Cardiac muscle cell (in vitro differentiated cells and primary cell): Measurements from ENCODE around the gene TAPBP. TPM values are rescaled to one million over a fixed set of nuclear protein-coding genes. Genes with fewer than 3 reads are reported as not detected.
"Not testable (repeated sequence)": the region's sequence is repeated elsewhere in the genome, so short reads cannot be mapped to it uniquely, and the experiment has no call there.

ENCODE experiments used
- DNase-seq, 2 donors: peaks; one replicate each; pipeline versions ENCODE4 v3.0.0 to v3.0.0-alpha.2; 2010 to 2017; ENCODE audit warnings: low read depth in 1 of 2, low spot score in 1 of 2
- H3K27ac ChIP-seq: fragments of 200-600 bp; sonication (generic); 2 replicates; pipeline ENCODE4 v1.5.1; 2016
- H3K27me3 ChIP-seq: fragments of 200-600 bp; sonication (generic); 2 replicates; pipeline ENCODE4 v1.6.0; 2016; ENCODE audit warnings: control low read depth
- H3K36me3 ChIP-seq: fragments of 200-600 bp; sonication (generic); 2 replicates; pipeline ENCODE4 v1.5.1; 2016; ENCODE audit warnings: control low read depth
- H3K4me1 ChIP-seq: fragments of 200-600 bp; sonication (generic); 2 replicates; pipeline ENCODE4 v1.8.1; 2017; ENCODE audit warnings: low read depth, mild to moderate bottlenecking, mixed run types
- H3K4me3 ChIP-seq: fragments of 200-600 bp; sonication (generic); 2 replicates; pipeline ENCODE4 v1.5.1; 2016; ENCODE audit warnings: mild to moderate bottlenecking
- H3K9me3 ChIP-seq: fragments of 200-600 bp; sonication (generic); 2 replicates; pipeline ENCODE4 v1.5.1; 2017; ENCODE audit warnings: low read depth, mild to moderate bottlenecking, control low read depth
- polyA plus RNA-seq: library from polyadenylated mRNA; unstranded; fragments of >200 nt; fragmentation: Nextera tagmentation; extraction: Ambion mirVana; gene quantifications from 2 replicates; pipeline ENCODE4 v1.2.1, GENCODE V29; 2016
- total RNA-seq: library from RNA; depleted of rRNA; stranded (reverse); fragments of >200 nt; gene quantifications from 2 replicates; pipeline ENCODE4 v1.2.3, GENCODE V29; 2016
- TF ChIP-seq, protein P1 (sequence below): IDR thresholded peaks from 2 replicates; pipeline ENCODE4 v1.5.1; 2012; ENCODE audit warnings: low read depth, mild to moderate bottlenecking, low read length

TAPBP gene
- total and polyA plus RNA-seq, 2 experiments from 2014 or later, result 30.8 to 36.4 TPM

GRCh38 chr6:33276864-33277662 lies 36.8 kb downstream of the TAPBP start, which contains the start of gene B3GALT4:
Gene B3GALT4, plus strand, starts transcription at chr6:33277123. Its CDS starts 297 bp downstream, at chr6:33277420.
- H3K4me3 ChIP-seq, result peak within 1 kb of the TSS; percentile 51
- H3K4me1 ChIP-seq, result peaks cover 10% of the 10 kb centered on the region
- TF ChIP-seq, protein P1, sequence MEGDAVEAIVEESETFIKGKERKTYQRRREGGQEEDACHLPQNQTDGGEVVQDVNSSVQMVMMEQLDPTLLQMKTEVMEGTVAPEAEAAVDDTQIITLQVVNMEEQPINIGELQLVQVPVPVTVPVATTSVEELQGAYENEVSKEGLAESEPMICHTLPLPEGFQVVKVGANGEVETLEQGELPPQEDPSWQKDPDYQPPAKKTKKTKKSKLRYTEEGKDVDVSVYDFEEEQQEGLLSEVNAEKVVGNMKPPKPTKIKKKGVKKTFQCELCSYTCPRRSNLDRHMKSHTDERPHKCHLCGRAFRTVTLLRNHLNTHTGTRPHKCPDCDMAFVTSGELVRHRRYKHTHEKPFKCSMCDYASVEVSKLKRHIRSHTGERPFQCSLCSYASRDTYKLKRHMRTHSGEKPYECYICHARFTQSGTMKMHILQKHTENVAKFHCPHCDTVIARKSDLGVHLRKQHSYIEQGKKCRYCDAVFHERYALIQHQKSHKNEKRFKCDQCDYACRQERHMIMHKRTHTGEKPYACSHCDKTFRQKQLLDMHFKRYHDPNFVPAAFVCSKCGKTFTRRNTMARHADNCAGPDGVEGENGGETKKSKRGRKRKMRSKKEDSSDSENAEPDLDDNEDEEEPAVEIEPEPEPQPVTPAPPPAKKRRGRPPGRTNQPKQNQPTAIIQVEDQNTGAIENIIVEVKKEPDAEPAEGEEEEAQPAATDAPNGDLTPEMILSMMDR, result peak; percentile 43
- H3K36me3 ChIP-seq, result peaks cover 27% of the 10 kb centered on the region
- peak; percentile 79 to 83 for DNase-seq
- H3K27ac ChIP-seq, result peak within 1 kb of the TSS; percentile 42
- no peaks in the 10 kb centered on the region for H3K9me3 ChIP-seq
- no peaks in the 10 kb centered on the region for H3K27me3 ChIP-seq

DNA sequence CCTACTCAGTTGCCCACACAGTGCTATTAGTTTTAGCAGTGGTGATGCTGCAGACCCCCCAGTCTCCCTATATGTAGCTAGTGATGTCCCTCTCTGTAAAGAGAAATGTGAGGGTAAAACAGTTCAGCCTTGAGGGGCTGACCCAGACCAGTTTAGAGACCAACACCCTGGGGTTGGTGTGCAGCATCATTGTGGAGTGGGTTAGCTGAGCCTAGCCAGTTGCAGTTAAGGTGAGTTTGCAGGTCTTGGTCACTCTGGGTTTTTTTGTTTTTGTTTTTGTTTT lies 37.4 kb downstream of the TAPBP start:
- TF ChIP-seq, protein P1, result no peak
- peaks cover 27% of the 10 kb centered on the region for H3K36me3 ChIP-seq
- peaks cover 10% of the 10 kb centered on the region for H3K4me1 ChIP-seq
- H3K4me3 ChIP-seq, result peak overlapping the region; percentile 51
- H3K9me3 ChIP-seq, result no peaks in the 10 kb centered on the region
- DNase-seq, result no peak
- H3K27ac ChIP-seq, result peak overlapping the region; percentile 42
- H3K27me3 ChIP-seq, result no peaks in the 10 kb centered on the region

DNA sequence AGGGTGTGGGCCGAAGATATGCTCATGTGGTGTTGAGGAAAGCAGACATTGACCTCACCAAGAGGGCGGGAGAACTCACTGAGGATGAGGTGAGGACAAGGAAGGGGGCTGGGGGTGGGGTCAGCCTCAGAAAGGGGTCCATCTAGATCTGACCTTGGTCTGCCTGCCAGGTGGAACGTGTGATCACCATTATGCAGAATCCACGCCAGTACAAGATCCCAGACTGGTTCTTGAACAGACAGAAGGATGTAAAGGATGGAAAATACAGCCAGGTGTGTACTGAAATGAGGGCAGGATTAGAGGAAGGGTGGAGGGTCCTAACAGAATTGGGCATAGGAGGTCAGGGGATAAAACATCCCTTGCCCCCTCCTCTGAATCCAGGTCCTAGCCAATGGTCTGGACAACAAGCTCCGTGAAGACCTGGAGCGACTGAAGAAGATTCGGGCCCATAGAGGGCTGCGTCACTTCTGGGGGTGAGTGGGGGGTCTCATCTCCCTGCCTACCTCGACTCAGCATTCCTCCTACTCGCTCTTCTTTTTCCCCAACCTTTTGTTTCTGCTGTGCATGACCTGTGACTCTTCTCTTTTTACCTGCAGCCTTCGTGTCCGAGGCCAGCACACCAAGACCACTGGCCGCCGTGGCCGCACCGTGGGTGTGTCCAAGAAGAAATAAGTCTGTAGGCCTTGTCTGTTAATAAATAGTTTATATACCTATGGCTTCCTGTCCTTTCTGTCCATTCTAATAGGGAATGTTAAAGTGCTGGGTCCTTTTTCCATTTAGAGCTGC lies 37.9 kb downstream of the TAPBP start:
- not testable (repeated sequence) for H3K9me3 ChIP-seq, H3K4me1 ChIP-seq, DNase-seq, H3K4me3 ChIP-seq, H3K27ac ChIP-seq, H3K27me3 ChIP-seq
- H3K36me3 ChIP-seq, result peaks cover 27% of the 10 kb centered on the region

DNA sequence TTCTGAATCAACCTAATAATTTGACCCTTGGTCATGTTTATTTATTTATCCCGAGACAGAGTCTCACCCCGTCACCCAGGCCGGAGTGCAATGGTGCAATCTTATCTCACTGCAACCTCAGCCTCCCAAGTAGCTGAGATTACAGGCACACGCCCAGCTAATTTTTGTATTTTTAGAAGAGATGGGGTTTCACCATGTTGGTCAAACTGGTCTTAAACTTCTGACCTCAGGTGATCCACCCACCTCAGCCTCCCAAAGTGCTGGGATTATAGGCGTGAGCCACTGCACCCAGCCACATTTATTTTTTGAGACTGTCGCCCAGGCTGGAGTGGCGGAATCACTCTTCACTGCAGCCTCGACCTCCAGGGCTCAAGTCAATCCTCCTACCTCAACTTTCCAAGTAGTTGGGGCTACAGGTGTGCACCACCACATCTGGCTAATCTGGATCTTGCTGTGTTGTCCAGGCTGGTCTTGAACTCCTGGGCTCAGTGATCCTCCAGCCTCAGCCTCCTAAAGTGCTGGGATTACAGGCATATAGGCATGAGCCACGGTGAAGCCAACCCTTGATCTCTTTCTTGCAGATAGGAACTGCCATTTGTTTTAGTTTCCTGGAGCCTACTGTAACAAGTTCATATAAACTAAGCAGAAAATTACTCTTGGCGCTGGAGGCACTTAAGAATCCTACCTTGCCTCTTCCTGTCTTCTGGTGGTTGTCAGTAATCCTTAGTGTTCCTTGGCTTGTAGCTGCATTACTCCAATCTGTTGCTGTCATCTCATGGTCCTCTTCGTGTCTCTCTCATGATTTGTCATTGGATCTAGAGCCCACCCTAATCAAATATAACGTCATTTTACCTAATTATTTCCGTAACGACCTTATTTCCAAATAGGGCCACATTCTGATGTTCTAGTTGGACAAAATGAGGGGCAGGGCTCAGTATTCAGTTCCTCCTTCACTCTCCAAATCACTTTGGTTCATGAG lies 39.7 kb downstream of the TAPBP start:
- Histone ChIP-seq H3K27me3 (no peaks in the 10 kb centered on the region), H3K36me3 (peaks cover 27% of the 10 kb centered on the region), H3K27ac (peak overlapping the region; percentile 8), H3K4me1 (peaks cover 10% of the 10 kb centered on the region), H3K4me3 (no peak overlapping the region), H3K9me3 (no peaks in the 10 kb centered on the region)
- TF ChIP-seq, protein P1, result no peak
- DNase-seq, result no peak

- TF ChIP-seq, protein P1, result no peak
- Histone ChIP-seq H3K36me3 (peaks cover 34% of the 10 kb centered on the region), H3K9me3 (no peaks in the 10 kb centered on the region), H3K4me1 (peaks cover 10% of the 10 kb centered on the region), H3K27ac (peak overlapping the region; percentile 16), H3K27me3 (no peaks in the 10 kb centered on the region), H3K4me3 (peak overlapping the region; percentile 84)
- DNase-seq, result no peak
Observed at GRCh38 chr6:33273129-33273923, 40.6 kb downstream of the TAPBP start.
